Eye (tissue), 1 donor: ENCODE results near the gene C6orf132.

Experiments
- DNase-seq: peaks from one replicate; pipeline ENCODE4 v3.0.0-alpha.2; 2015

C6orf132 gene

DNA sequence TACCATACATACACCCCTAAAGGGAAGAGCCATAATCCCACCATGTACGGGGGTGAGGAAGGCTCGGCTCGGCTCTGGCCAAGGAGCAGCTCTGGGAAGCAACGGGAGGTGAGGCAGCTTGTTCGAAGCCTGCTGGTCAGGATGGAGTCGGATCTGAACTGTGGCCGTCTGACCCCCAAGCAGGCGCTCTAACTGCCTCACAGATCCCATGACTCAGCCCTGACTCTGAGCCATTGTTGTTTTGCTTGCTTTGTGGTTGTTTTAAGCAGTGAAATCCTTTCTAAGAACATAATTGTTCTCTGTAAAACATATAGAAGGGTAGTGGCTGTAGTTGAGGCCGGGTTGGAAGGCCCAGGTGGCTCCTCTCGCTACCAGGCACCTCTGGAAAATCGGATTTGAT is 10.9 kb downstream of the C6orf132 start:
- no peak for DNase-seq

DNA sequence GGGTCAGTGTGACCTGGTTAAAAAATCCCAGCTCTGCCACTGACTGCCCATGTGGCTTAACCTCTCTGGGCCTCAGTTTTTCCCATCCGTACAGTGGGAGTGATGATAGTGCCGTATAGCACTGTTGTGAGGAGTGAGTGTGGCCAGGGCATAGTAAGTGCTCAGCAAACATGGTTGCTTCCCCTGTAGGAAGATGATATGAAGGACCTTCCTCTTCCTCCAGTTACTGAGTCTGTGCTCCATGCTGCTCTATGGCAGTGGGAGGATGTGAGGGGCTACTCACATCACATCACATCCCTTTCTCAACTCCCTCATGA is 13.1 kb downstream of the C6orf132 start:
- DNase-seq, result no peak

DNA sequence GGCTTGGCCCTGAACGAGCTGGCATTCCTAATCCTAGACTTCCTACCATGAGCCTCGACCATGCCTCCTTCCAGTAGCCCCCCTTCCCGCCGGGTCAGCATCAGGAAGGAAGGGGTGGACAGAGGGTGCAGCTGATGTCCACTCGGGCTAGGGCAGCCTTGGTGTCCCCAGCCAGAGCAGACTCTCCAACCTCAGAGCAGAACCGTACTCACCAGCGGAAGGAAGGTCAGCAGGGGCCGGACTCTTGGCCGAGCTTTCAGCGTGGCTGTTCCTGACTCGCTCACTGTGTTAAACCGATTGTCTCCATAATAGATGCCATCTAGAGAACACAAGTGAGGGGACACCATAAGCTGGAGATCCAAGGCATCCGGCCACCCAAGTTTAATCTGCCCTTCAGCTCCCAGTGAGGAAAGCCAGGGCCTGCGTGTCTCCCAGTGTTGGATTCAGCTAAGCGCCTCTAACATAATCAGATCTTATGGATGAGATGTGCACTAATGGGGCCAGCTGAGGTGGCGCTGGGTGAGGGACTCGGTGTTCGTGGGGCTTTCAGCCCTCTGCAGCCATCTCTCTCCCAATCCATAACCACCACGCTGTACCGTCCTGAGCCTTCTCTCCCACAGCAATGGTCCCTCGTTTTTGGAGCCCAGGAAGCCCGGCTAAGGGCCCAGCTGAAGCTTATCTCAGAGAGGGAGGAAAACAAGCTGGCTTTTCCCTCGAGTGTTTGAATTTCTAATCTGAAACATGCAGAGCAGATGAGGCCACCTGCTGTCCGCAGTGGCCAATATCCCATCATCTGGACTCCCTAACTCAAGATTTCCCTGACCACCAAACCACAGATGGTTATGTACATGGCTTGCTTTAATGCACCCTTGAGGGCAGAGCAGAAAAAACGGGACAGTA is 13.7 kb downstream of the C6orf132 start:
- peak; percentile 34 for DNase-seq

DNA sequence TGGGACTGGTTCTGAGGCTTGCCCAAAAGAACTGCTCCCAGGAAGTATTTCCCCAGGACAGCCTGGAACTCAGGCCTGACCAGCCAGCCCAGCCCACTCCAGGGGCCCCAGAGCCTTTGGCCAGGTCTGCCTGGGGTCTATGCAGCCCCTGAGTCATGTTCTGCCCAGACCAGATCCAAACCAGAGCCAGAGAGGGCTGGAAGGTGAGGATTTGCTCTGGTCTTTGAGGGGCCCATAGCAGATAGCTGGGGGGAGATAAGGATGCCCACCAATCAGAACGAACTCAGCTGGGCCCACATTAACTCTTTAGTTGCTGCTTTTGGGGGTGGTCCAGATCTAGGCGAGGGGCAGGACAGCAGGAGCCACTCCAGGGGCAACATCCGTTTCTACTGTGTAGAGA is 16.8 kb downstream of the C6orf132 start:
- no peak for DNase-seq

DNA sequence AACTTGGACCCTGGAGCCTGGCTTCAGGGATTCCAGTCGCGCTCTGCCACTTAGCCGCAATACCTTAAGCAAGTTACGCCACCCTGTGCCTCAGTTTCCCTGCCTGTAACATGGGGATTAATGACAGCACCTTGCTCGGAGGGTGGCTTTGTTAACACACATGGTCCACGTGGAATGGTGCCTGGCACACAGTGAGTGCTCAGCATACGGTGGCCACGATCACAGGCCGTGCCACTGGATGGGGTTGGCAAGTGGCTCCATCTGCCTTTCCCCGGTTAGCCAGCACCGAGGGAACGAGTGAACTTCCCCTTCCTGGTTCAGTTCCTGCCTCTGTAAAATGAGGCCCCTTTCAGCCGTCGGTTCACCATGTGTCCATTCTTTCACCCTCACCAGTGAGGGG is 17.2 kb downstream of the C6orf132 start:
- no peak for DNase-seq

DNA sequence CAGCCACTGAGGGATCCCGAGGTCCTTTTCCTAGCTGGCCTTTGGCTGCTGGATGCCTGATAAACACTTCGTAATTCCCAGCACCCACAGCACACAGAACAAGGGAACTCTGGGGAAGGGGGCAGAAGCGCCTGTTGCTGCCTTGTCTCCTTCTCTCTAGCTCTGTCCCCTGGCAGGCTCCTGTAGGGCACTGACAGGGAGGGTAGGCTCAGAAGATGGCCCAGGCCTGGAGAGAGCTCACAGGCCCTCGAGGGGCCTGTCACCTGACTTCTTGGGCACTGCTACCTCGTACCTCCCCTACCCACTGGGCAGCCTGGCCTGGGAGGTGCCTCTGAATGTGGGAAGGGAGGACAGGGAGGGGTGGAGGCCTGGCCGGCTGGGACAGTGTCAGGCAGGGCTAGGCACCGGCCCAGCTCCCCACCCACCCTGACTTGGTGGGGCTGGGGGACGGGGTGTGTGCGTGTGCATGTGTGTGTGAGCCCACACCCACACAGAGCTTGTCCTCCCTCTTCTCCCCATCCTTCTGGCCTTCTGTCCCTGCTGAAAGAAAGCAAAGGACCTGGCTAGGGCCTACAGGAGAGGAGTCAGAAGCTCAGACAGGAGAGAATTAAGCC is 18.1 kb downstream of the C6orf132 start:
- no peak for DNase-seq

DNA sequence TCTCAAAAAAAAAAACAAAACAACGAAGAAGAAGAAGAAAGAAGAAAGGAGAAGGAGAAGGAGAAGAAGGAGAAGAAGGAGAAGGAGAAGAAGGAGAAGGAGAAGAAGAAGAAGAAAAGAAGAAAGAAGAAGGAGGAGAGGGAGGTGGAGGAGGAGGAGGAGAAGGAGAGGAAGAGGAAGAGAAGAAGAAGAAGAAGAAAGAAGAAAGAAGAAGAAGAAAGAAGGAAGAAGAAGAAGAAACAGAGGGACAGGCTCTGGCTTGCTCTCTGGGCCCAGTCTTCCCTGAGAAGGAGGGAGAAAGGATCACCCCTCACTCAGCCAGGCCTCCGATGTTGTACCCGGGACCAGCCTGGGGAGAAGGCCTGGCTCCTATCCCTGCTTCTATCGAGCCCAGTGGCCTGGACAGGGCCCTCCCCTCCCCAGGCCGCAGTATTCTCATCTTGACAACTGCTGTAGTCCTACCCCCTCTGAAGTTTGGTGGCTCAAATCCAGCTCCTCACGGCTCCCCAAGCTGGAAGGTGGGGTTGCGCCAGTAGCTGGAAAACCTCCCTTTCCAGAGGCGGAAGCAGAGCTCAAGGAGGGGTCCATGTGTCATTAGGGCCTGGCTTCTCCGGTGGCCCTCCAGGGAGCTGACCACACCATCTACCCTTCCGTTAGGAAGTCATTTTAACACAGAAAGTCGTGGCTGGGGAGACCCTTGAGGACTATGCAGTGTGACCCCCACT is 18.9 kb downstream of the C6orf132 start:
- no peak for DNase-seq

DNA sequence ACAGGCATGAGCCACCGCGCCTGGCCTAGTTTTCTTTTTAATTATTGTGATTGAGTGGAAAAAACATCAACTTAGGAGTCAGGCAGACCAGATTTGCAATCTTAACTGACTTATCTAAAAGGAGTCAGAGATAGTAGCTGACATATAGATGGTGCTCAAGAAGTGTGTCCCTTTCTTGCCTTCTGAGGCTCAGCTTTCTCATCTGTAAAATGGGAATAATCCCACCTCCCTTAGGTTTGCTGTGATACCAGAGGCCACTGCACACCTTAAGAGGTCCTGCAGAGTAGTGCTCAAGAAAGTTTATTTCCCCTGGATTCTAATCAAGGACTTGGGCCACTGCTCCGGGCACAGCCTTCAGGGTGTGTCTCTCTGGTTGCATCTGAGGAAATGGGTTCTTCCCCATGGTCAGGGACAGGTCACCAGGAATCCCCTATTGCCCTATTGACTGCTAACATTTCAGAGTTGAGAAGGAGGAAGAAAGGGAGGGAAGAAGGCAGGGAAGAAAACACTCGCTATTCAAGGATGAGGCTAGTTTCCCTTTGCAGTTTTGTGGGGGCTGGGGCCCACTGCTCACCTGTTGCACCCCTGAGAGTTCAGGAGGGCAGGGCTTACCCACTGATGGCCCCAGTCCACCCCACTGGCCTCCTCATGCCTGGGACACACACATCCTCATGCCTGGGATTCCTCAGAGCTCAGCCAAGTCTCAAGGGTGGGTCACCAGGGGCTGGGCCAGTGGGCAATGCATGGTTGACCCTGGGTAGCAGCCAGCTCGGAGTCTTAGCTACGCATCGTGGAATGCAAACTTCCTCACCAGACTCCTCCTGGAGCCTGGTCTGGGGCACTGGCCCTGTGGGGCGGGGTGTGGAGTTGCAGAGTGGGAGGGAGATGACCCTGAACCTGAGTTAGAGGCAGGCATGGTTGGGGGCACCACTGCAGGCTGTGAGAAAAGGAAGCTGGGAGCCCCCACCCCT is 21.2 kb downstream of the C6orf132 start:
- DNase-seq, result no peak

DNA sequence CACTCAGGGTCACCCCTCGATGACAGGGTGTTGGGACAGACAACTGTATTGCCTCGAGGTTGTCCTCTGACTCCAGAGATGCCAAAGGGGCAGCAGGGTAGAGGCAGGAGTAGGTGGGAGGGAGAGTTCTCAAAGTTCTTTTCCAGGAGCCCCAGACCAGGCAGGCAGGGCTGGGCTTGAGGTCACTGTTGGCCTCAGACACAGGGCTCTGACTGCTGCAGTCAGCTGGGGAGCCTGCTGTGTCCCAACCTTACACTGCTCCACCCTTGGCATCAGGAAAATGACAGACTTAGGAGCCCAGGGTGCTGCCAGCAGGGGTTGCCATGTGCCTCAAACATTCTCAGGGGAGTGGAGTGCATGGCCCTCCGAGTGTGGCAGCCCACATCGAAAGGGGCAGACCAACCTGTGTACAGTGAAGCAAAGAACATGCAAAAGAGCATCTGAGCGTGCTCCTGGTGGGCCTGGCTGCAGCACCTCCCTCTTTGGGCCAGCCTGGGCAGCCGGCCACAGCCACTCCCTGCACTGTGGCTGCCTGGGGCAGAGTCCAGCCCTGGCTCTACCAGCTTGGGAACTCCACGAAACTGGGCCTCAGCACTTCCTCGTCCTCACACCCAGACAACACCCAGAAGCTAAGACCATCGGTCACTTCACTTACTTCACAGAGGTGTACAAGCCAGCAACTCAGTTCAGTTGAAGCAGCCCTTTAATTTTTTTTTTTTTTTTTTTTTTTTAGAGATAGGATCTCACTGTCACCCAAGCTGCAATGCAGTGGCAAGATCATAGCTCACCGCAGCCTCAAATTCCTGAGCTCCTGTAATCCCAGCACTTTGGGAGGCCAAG is 24.0 kb downstream of the C6orf132 start:
- no peak for DNase-seq

DNA sequence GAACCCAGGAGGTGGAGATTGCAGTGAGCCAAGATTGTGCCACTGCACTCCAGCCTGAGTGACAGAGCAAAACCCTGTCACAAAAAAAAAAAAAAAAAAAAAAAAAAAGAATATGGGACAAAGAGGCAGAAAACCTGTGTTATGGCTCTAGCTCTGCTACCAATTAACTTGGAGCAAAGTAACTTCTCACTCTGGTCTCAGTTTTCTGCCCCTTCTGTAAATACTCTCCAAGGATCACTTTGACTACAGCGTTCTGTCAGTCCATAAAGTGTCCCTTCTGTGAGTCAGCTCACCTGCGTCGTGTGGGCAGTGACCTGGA is 24.6 kb downstream of the C6orf132 start:
- DNase-seq, result no peak

DNA sequence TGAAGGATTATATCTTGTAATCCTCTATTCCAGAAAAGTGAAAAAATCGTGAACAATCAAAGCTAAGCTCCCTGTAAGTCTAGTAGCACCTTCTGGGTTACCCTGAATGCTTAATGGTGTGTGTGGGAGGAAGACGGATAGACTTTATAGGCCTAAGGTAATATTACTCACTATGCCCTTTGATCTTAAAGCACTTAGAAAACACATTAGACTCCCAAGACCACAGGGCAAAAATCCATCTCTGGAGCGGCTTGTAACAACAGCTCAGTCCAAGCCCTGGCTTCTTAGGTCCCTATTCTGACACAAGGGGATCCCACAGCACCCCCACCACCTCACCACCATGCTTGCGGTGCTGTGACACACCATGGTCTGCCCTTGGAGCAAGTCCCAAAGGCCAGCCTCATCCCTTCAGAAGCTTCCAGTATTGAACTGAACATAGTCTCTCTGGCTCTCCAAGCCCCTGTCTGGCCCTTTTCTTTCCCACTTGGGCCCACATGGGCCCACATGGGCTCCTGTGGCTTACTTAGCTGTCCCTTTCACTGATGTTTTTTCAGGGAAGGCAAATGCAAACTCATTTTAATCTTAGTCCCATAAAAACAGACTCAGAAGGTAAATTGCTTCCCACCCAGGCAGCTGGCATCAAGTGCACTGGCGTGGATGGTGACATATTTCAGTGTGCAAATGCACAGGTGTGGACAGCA is 28.3 kb downstream of the C6orf132 start:
- DNase-seq, result no peak

DNA sequence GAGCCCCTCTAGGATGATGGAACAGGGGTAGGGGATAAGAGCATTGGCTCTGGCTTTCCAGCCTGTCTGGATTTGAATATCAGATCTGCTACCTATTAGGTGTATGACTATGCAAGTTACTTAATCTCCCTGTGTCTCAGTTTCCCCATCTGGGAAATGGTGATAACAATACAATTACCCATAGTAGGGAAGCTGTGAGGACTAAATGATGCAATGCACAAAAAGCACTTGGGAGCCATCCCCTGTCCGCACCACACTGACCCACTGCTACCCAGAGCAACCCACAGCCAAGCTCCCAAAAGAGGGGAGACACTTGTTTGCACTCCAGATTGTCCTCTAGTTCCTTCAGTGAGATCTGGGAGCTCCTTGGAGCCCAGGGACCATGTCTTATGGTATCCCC is 30.1 kb downstream of the C6orf132 start:
- DNase-seq, result no peak

DNA sequence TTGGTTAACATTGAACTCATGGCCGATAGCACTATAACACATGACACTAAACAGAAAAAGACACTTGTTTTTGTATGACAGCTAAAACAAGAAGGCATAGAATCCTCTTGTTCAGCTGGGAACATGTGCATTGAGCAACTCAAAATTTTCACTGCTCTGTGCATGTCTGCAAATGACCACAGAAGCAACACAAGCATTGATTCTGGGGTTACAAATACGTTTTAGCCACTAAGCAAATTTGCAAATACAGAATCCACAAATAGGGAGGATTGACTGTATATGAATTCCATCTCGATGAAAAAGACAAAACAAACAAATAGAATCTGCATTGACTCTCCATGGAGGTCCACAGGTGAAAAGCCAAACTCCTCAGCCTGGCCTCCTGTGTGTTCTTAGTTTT is 31.7 kb downstream of the C6orf132 start:
- no peak for DNase-seq

DNA sequence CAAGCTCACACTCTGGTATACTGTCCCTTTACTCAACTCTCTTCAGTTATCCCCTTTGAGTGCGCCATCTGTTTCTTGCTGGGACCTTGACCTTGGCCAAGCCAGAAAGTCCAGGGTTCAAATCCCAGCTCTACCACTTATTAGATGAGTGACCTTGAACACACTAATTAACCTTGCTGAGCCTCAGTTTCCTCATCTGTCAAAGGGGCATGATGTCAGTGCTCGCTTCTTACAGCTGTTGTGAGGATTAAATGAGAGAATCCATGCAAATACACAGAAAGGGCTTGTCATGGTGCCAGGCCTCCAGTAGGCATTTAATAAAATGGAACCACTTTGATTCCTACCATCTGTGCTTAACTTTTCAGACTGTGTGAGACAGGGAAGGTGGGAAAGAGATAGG is 34.3 kb downstream of the C6orf132 start:
- no peak for DNase-seq

DNA sequence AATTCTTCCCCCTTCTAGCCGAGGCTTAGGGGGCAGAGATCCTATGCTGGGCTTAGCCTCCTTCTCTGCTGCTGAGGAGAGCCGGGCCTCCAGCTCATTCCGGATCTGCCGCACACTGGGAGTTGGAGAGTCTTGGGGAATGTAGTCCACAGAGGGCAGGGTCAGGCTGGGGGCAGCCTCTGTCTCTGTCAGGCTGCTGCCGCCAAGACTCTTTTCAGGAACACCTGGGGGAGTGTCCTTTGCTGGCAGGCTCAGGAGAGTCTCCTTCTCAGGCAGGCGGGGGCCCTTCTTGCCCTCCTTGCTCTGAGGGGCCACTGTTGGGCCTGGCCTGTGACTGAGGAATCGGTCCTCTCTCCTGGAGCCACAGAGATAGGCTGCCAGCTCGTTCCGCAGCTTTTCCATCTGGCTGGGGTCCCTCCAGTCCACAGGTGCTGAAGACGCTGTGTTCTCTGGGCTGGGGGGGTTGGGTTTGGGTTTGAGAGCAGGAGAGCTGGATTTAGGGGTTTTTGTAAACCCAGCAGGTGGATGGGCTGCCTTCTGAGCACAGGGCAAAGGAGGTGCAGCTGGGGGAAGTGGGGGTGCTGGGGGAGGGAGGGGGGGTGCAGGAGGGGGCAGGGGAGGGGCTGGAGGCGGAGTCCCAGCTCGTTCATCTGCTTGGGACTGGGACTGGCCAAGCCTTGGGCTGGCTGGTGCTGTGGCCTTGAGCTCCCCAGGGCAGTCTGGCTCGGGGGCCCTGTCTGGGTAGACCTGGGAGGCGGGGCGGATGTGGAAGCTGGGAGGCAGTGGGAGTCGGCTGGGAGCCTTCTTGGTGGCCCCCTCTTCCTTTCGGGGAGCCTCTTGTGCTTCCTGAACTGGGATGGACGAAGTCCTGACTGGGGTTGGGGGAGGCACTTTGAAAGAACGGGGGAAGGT is 36.1 kb downstream of the C6orf132 start:
- DNase-seq, result peak; percentile 30

DNA sequence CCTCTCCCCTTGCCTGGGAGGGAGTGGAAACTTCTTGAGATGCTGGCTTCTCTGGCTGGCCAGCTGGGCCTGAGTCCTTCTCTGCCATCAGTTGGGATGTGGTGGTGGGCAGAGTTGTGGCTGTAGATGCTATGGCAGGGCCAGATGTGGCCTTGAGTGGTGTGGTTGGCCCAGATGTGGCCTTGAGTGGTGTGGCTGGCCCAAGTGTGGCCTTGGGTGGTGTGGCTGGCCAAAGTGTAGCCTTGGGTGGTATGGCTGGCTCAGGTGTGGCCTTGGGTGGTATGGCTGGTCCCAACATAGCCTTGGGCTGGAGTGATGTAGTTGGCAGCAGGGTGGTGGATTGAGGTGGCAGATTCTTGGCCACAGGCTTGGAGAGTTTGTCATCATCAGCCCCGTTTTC is 36.7 kb downstream of the C6orf132 start:
- no peak for DNase-seq

DNA sequence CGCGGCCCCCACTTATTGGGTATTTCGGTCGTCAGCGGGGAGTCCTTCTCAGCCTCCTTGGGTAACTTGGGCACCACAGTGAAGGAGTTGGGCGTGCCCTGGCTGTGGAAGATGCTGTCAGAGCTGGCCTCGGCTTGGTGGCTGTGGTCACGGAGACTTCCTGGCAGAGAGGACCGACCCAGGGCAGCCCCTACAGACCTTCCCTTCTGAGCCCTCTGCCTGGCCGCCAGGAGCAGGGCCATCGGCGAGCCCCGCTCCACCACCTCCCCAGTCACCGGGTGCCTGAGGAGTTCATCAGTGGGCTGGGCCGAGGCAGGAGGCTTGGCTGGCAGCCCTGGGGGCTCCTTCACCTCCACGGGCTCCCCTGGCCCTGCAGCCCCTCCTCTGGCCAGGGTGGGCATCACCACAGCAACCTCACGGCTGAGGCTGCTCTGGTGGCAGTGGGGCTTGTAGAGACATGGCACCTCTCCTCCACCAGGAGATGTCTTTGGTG is 37.2 kb downstream of the C6orf132 start:
- no peak for DNase-seq

DNA sequence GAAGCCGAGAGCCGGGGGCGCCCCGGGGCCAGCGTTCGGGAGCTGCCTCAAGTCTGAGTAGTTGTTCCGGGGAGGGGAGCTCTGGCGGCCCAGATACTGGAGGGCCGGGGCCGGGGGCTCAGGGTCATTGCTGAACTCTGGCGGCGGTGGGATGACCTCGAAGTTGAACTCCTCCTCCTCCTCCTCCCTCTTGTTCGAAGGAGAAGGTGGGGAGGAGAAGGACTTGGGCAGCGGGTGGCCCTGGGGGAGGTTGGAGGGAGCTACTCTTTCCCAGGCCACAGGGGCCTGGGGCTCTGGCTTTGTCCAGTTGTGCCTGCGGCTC is 37.7 kb downstream of the C6orf132 start:
- no peak for DNase-seq

DNA sequence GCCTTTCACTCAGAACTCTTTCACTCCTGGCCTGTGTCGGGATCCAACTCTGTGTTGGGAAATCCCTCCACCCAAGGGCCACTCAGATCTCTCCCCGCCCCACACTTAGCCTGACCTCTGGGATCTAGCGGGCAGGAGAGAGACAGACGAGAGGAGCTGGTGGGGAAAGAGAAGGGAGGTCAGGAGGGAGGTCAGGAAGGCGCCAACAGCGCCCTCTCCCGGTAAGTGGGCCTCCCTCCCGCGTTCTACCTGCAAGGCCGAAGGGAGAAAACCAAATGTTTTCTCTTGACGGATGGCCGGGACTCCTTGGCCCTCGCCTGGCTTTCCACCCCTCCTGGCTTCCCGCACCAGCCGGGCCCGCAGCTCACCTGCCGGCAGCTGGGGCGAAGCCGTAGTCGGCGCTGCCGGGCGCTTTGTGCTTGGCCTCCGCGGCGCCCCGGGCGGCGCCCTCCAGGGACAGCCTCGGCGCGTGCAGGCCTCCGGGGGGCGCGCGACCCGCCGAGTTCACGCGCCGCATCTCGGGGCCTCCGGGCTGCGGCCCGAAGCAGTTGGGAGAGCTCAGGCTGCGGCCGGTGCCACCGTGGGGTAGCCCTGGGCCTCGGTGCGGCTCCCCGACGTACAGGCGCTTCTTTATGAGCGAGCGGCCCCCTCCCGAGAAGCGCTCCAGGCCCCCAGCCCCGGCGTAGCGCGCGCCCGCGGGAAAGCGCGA is 38.2 kb downstream of the C6orf132 start:
- DNase-seq, result peak; percentile 90

DNA sequence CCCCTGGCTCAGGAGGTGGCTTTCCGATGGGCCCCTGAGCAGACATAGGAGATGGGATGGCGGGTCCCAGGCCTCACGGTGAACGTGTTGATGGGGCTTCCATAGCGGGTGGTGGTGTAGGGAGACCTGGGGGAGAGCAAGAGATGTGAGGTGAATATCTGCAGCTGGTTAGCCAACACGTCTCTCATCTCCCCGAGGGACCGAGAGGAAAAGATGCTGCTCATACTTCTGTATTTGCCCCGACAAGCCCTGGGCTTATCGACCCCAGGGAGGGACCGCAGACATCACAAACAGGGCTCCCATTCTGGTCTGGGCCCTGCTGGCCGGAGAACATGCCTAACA is 38.7 kb downstream of the C6orf132 start:
- DNase-seq, result no peak
